ENCODE measurements around the gene GOLIM4. TPM values are rescaled to one million over a fixed set of nuclear protein-coding genes. Genes with fewer than 3 reads are reported as not detected.

Gene GOLIM4
- total RNA-seq, 1 donor from 2014 or later: 31.0 TPM

DNA sequence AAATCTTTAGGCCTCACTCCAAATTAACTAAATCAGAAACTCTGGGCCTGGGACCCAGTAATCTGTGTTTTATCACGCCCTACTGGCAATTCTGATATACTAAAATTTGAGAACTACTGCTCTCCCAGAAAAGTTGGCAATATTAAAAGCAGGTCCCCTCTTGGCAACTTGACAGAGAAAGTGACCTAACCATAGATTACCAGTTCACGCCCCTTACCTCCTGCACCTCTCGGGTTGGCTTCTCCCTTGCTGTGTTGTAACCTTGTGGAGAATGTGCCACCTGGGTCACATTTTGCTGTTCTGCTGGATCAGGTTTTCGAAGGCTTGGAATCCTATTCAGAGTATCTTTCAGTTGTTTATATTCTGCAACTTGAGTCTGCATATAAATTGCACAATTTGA, 59.1 kb downstream of the GOLIM4 start:
- no peak overlapping the region for H3K4me3 ChIP-seq (ENCODE audit: low read depth, low read length)
- TF ChIP-seq, protein P1, sequence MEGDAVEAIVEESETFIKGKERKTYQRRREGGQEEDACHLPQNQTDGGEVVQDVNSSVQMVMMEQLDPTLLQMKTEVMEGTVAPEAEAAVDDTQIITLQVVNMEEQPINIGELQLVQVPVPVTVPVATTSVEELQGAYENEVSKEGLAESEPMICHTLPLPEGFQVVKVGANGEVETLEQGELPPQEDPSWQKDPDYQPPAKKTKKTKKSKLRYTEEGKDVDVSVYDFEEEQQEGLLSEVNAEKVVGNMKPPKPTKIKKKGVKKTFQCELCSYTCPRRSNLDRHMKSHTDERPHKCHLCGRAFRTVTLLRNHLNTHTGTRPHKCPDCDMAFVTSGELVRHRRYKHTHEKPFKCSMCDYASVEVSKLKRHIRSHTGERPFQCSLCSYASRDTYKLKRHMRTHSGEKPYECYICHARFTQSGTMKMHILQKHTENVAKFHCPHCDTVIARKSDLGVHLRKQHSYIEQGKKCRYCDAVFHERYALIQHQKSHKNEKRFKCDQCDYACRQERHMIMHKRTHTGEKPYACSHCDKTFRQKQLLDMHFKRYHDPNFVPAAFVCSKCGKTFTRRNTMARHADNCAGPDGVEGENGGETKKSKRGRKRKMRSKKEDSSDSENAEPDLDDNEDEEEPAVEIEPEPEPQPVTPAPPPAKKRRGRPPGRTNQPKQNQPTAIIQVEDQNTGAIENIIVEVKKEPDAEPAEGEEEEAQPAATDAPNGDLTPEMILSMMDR (conservative IDR thresholded peaks at IDR 0.05; ENCODE audit: low read depth, low read length): no peak
- no peak for DNase-seq (ENCODE audit: low read depth)

GRCh38 chr3:168034152-168034928, 61.4 kb downstream of the GOLIM4 start:
- no peak overlapping the region for H3K4me3 ChIP-seq (ENCODE audit: low read depth, low read length)
- DNase-seq (ENCODE audit: low read depth): peak; percentile 39
- TF ChIP-seq, protein P1 (conservative IDR thresholded peaks at IDR 0.05; ENCODE audit: low read depth, low read length): no peak

DNA sequence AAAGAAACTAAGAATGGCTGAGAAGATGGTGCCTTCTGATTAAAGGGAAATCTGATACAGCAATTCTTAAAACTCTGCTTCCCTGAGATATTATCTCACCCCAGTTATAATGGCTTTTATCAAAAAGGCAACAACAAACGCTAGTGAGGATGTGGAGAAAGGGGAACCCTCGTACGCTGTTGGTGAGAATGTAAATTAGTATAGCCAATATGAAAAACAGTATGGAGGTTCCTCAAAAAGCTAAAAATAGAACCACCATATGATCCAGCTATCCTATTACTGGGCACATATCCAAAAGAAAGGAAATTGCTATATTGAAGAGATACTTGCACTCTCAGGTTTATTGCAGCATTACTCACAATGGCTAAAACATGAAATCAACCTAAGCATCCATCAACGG, 65.1 kb downstream of the GOLIM4 start:
- TF ChIP-seq, protein P1 (conservative IDR thresholded peaks at IDR 0.05; ENCODE audit: low read depth, low read length): no peak
- DNase-seq (ENCODE audit: low read depth): no peak
- H3K4me3 ChIP-seq (ENCODE audit: low read depth, low read length): no peak overlapping the region

DNA sequence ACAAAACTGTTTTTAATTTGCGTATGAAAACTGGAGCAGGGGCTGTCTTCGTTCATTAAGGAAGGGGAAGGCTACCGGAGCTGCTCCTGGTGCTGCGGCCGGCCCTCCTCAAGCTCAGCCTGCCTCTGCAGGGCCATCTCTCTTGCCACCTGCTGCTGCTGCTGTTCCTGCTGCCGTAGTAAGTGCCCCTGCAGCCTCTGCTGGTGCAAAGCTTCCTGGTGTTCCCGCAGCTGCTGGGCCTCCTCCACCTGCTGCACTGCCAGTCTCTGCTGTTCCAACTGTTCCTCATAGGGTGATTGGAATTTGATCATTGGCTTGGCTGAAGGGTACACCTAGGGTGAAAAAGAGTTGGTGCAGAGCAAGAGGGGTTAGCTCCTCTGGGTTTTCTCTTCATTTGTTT, 66.0 kb downstream of the GOLIM4 start:
- TF ChIP-seq, protein P1 (conservative IDR thresholded peaks at IDR 0.05; ENCODE audit: low read depth, low read length): no peak
- DNase-seq (ENCODE audit: low read depth): no peak

GRCh38 chr3:168028086-168028485, 67.6 kb downstream of the GOLIM4 start:
- DNase-seq (ENCODE audit: low read depth): no peak
- TF ChIP-seq, protein P1 (conservative IDR thresholded peaks at IDR 0.05; ENCODE audit: low read depth, low read length): no peak
- H3K4me3 ChIP-seq (ENCODE audit: low read depth, low read length): no peak overlapping the region

More for the DNA sequence above, 66.0 kb downstream of the GOLIM4 start:
- no peak overlapping the region for H3K4me3 ChIP-seq (ENCODE audit: low read depth, low read length)

GRCh38 chr3:168026764-168027163, 69.0 kb downstream of the GOLIM4 start:
- TF ChIP-seq, protein P1 (conservative IDR thresholded peaks at IDR 0.05; ENCODE audit: low read depth, low read length): no peak
- no peak for DNase-seq (ENCODE audit: low read depth)
- H3K4me3 ChIP-seq (ENCODE audit: low read depth, low read length): no peak overlapping the region

DNA sequence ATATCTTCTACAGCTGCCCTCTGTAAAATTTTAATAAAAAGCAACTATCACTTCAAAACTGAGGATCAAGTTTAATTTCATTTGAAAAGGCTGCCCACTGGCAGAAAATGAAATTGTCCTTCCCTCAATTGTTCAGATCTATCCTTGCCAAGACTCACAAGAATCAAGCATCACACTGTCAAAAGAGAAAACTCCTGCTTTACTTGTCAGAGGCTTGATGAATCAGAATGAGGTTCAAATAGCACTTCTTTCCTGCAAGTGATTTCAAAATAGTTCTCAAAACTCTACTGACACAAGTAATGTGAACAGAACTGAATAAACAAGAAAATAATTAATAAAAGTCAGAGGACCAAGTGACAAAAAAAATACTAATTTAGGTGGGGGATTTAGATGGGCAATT, 70.6 kb downstream of the GOLIM4 start:
- no peak overlapping the region for H3K4me3 ChIP-seq (ENCODE audit: low read depth, low read length)
- DNase-seq (ENCODE audit: low read depth): no peak
- TF ChIP-seq, protein P1 (conservative IDR thresholded peaks at IDR 0.05; ENCODE audit: low read depth, low read length): no peak
